WTC11 (cell line): ENCODE data around the gene ASCL3. TPM values are rescaled to one million over a fixed set of nuclear protein-coding genes. Genes with fewer than 3 reads are reported as not detected.

Experiments used
- ATAC-seq: fragments of 200-7000 bp; cut with Tn5 transposase; 2 replicates; pipeline ENCODE4 v1.10.0; 2021; ENCODE audit warnings: mild to moderate bottlenecking, moderate library complexity
- CTCF ChIA-PET: fragments of 300-600 bp; sonication (Branson Sonifier 250); formaldehyde crosslinking; loops from one replicate; lab custom pipeline; 2021; ENCODE audit warnings: antibody characterized with exemption; lab: Charles Lee
- POLR2A ChIA-PET: fragments of 350-600 bp; sonication (Branson Sonifier 250); formaldehyde crosslinking; loops from one replicate; lab custom pipeline; 2021; ENCODE audit warnings: antibody characterized with exemption; lab: Charles Lee
- DNase-seq: peaks from one replicate; pipeline ENCODE4 v3.0.0; 2021; ENCODE audit warnings: low spot score
- H3K27ac Mint-ChIP-seq: 2 replicates; pipeline ENCODE4 v1.8.0; 2021; ENCODE audit warnings: mixed read lengths
- H3K27me3 Mint-ChIP-seq: 2 replicates; pipeline ENCODE4 v1.8.0; 2021; ENCODE audit warnings: low read depth, mild to moderate bottlenecking, moderate library complexity, mixed read lengths
- H3K36me3 Mint-ChIP-seq: 2 replicates; pipeline ENCODE4 v1.8.0; 2021; ENCODE audit warnings: mixed read lengths
- H3K4me1 Mint-ChIP-seq: 2 replicates; pipeline ENCODE4 v1.8.0; 2022; ENCODE audit warnings: mixed read lengths
- H3K4me3 Mint-ChIP-seq: 2 replicates; pipeline ENCODE4 v1.8.0; 2021; ENCODE audit warnings: mild to moderate bottlenecking, moderate library complexity, mixed read lengths
- H3K9me3 Mint-ChIP-seq: 2 replicates; pipeline ENCODE4 v1.8.0; 2021; ENCODE audit warnings: mixed read lengths
- ARID4B ChIP-seq: sonication (generic); formaldehyde crosslinking; IDR thresholded peaks from 2 replicates; pipeline ENCODE4 v1.8.0; 2023; ENCODE audit warnings: missing genetic modification reagents, mild to moderate bottlenecking, borderline replicate concordance
- E2F1 ChIP-seq: sonication (generic); formaldehyde crosslinking; IDR thresholded peaks from 2 replicates; pipeline ENCODE4 v1.8.0; 2022; ENCODE audit warnings: mild to moderate bottlenecking, missing genetic modification reagents
- EMX1 ChIP-seq: fragments of 250-450 bp; sonication (Bioruptor Pico); IDR thresholded peaks from 2 replicates; pipeline ENCODE4 v1.8.0; 2021; ENCODE audit warnings: mild to moderate bottlenecking
- ESRRA ChIP-seq: sonication (generic); formaldehyde crosslinking; IDR thresholded peaks from 2 replicates; pipeline ENCODE4 v1.8.1; 2022; ENCODE audit warnings: mild to moderate bottlenecking, missing genetic modification reagents, borderline replicate concordance
- FOXP1 ChIP-seq: sonication (generic); formaldehyde crosslinking; IDR thresholded peaks from 2 replicates; pipeline ENCODE4 v1.8.0; 2022; ENCODE audit warnings: missing genetic modification reagents, mild to moderate bottlenecking, moderate library complexity, borderline replicate concordance
- FOXP4 ChIP-seq: sonication (generic); formaldehyde crosslinking; IDR thresholded peaks from 2 replicates; pipeline ENCODE4 v1.8.0; 2022; ENCODE audit warnings: mild to moderate bottlenecking, missing genetic modification reagents
- GTF2I ChIP-seq: fragments of 250-450 bp; sonication (Bioruptor Pico); conservative IDR thresholded peaks from 2 replicates; pipeline ENCODE4 v1.4.0; 2021; ENCODE audit warnings: mild to moderate bottlenecking
- IRF2 ChIP-seq: sonication (generic); formaldehyde crosslinking; IDR thresholded peaks from 2 replicates; pipeline ENCODE4 v1.8.0; 2022; ENCODE audit warnings: low read depth, missing genetic modification reagents, borderline replicate concordance
- MYBL2 ChIP-seq: sonication (generic); formaldehyde crosslinking; IDR thresholded peaks from 2 replicates; pipeline ENCODE4 v1.8.1; 2023; ENCODE audit warnings: mild to moderate bottlenecking, moderate library complexity, missing genetic modification reagents
- NR3C1 ChIP-seq: sonication (generic); formaldehyde crosslinking; conservative IDR thresholded peaks from 2 replicates; pipeline ENCODE4 v1.8.1; 2023; ENCODE audit warnings: low read depth, mild to moderate bottlenecking, missing genetic modification reagents
- TCF7 ChIP-seq: sonication (generic); formaldehyde crosslinking; IDR thresholded peaks from 2 replicates; pipeline ENCODE4 v1.8.0; 2022; ENCODE audit warnings: mild to moderate bottlenecking, low read depth, missing genetic modification reagents, moderate library complexity
- ZMAT4 ChIP-seq: fragments of 250-450 bp; sonication (Bioruptor Pico); IDR thresholded peaks from 2 replicates; pipeline ENCODE4 v1.9.0; 2021; ENCODE audit warnings: mild to moderate bottlenecking
- ZNF232 ChIP-seq: sonication (generic); formaldehyde crosslinking; IDR thresholded peaks from 2 replicates; pipeline ENCODE4 v1.8.0; 2022; ENCODE audit warnings: mild to moderate bottlenecking, missing genetic modification reagents
- ZNF281 ChIP-seq: sonication (generic); formaldehyde crosslinking; IDR thresholded peaks from 2 replicates; pipeline ENCODE4 v1.8.0; 2023; ENCODE audit warnings: mild to moderate bottlenecking, missing genetic modification reagents
- total RNA-seq: library from RNA; stranded (reverse); gene quantifications from 3 replicates; pipeline ENCODE4 v1.2.3, GENCODE V29; 2021

ASCL3 gene
- total RNA-seq, 1 experiment from 2014 or later, result not detected

- TF ChIP-seq FOXP4, result no peak
- TF ChIP-seq ZNF232, result no peak
- no peak for TF ChIP-seq NR3C1 (CRISPR knock-in tag)
- no peak for TF ChIP-seq ESRRA (CRISPR knock-in tag)
- no peak for TF ChIP-seq IRF2 (CRISPR knock-in tag)
- TF ChIP-seq, all 79 proteins: peak for 0
These were observed 42.6 kb upstream of the ASCL3 start (continued) for GRCh38 chr11:8985462-8985861.

GRCh38 chr11:8983552-8983951, 40.7 kb upstream of the ASCL3 start:
- no peak overlapping the region for H3K27ac Mint-ChIP-seq
- TF ChIP-seq EMX1, result no peak
- TF ChIP-seq MYBL2, result no peak
- no peak for TF ChIP-seq GTF2I (CRISPR knock-in tag)
- TF ChIP-seq TCF7 (CRISPR knock-in tag), result no peak
- no peak for TF ChIP-seq E2F1
- no peak for TF ChIP-seq ZMAT4 (CRISPR knock-in tag)
- TF ChIP-seq FOXP1, result no peak
- TF ChIP-seq ZNF281 (CRISPR knock-in tag), result no peak
- TF ChIP-seq FOXP4, result no peak
- no peak for TF ChIP-seq ARID4B (CRISPR knock-in tag)
- no peak for TF ChIP-seq ZNF232
- TF ChIP-seq, all 79 proteins: peak for 0
- Mint-ChIP-seq H3K27me3 (no peaks in the 10 kb centered on the region; the same call in 1 of the 2 replicates), H3K4me3 (no peak overlapping the region), H3K9me3 (peaks cover 4% of the 10 kb centered on the region), H3K36me3 (no peaks in the 10 kb centered on the region), H3K4me1 (no peaks in the 10 kb centered on the region)
- ChIA-PET CTCF (interaction anchor here (1.9 kb wide), 1 partner anchor 24 kb away, joined by 5 read pairs; no protein-coding TSS in a partner anchor), POLR2A (no interaction called here)
- ATAC-seq (no peak), DNase-seq (no peak)
